H7 (cell line): ENCODE measurements around the gene CASQ1. TPM values are rescaled to one million over a fixed set of nuclear protein-coding genes. Genes with fewer than 3 reads are reported as not detected.

Experiments used
- DNase-seq: peaks from one replicate; pipeline ENCODE4 v3.0.0; 2012
- H3K27me3 ChIP-seq: 2 replicates; pipeline ENCODE4 v1.6.0; 2011; ENCODE audit warnings: mild to moderate bottlenecking, low read length; ENCODE audit not compliant: control insufficient read depth, insufficient read depth
- H3K36me3 ChIP-seq: replicated peaks from 2 replicates; pipeline ENCODE4 v1.5.1; 2011; ENCODE audit warnings: low read length; ENCODE audit not compliant: control insufficient read depth, insufficient read depth
- H3K4me3 ChIP-seq: 2 replicates; pipeline ENCODE4 v1.5.1; 2011; ENCODE audit warnings: low read depth, mild to moderate bottlenecking, control low read depth, low read length, moderate library complexity; ENCODE audit not compliant: insufficient read depth
- total RNA-seq: library from RNA; depleted of rRNA; stranded (reverse); fragments of >200 nt; shearing (Covaris generic); gene quantifications from 2 replicates; pipeline ENCODE4 v1.2.3, GENCODE V29; 2014; rRNA removed

The CASQ1 gene
- 4.2 and 4.4 TPM in 2 replicates for total RNA-seq

DNA sequence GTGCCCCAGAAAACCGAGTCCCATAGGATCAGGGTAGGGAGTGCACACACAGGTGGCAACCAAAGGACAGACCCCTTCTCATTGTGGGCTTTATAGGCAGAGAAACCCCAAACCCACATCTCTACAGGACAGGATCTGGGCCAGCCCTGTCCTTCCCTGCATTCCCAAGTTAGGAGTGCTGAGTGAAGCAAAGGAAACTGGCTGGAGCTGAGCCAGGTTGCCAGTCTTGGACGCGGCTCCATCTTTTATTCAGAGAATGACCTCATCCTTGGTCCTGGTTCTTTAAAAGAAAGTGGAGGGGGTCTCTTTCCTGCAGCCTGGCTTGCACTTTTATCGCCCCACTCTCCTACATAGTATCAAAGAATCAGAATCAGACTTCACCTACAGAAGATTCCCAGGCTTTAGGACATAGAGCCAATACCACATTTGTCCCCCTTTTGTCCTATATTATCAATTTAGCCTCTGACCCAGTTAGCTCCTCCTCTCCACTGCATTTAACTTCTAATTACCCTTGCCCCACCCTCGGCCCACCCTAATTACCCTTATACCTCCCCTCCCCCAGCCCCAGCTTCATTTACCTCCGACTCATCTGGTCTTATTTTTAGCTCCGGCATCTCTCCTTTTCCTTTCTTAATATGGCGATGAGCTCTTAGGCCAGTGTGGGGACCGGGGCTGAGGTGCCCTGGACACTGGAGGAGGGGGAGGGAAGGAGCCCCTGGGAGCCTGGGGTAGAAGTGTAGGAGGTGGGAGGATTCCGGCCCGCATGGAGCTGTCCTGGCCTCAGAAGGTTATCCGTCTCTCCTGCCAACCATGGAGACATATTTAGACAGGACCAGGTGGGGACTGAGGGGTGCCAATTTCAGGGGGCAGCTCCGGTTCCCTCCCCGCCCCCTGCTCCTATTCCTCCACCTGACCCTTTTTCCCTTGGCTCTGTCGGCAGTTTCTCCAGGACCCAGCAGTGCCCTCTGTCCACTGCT lies at the start of gene CASQ1:
CASQ1 (plus strand) TSS at position 927 of the 977 bp plus-strand sequence. CDS start 177 bp downstream, outside the sequence.
- Histone ChIP-seq H3K4me3 (no peak within 1 kb of the TSS), H3K36me3 (no peaks in the 10 kb centered on the region), H3K27me3 (no peaks in the 10 kb centered on the region; the same call in 1 of the 2 replicates)
- DNase-seq = no peak

GRCh38 chr1:160143695-160144094 lies 46.7 kb upstream of the CASQ1 start:
- H3K27me3 ChIP-seq = no peaks in the 10 kb centered on the region

GRCh38 chr1:160144921-160145320 lies 45.5 kb upstream of the CASQ1 start:
- Histone ChIP-seq H3K36me3 (no peaks in the 10 kb centered on the region; the same call in 1 of the 2 replicates), H3K4me3 (no peak overlapping the region), H3K27me3 (no peaks in the 10 kb centered on the region)
- DNase-seq = no peak

More at GRCh38 chr1:160143695-160144094, 46.7 kb upstream of the CASQ1 start:
- no peak overlapping the region for H3K4me3 ChIP-seq
- H3K36me3 ChIP-seq = no peaks in the 10 kb centered on the region; the same call in none of the 2 replicates
- DNase-seq = no peak

GRCh38 chr1:160146107-160146506 lies 44.3 kb upstream of the CASQ1 start:
- no peak overlapping the region for H3K4me3 ChIP-seq
- H3K36me3 ChIP-seq = no peaks in the 10 kb centered on the region; the same call in 1 of the 2 replicates
- no peaks in the 10 kb centered on the region for H3K27me3 ChIP-seq
- no peak for DNase-seq

DNA sequence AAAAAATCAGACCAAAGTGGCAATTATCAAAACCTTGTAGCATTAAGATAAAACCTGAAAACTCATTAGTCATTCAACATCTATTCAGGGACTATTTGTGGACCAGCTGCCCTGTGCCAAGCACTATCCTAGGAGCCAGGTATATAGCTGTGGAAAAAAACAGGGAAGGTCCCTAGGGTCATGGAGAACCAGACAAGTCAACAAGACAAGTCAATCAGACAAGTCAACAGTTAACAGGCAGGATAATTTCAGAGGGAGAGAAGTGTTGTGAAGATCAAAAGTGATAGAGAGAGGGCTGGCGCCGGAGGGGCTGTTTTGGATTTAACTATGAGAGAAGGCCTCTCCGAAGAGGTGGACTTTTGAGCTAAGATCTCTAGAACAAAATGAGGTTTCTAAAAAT lies 42.3 kb upstream of the CASQ1 start:
- no peaks in the 10 kb centered on the region for H3K27me3 ChIP-seq
- H3K36me3 ChIP-seq = no peaks in the 10 kb centered on the region
- no peak overlapping the region for H3K4me3 ChIP-seq
- no peak for DNase-seq

DNA sequence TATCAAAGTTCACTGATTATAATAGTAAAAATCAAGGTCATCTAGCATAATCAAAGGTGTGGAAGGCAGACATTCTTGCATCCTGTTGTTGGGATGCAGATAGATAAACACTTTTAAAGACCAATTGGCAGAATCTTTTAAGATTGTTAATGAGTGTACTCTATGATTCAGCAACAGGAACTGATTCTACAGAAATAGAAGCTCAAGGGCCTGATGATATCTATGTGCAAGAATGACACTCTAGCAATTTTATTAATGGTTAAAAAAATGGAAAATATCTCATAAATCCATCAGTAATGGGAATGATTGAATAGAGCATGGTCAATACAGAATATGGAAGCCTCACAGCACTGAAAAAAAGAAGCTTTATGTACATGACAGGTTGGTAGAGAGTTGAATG lies 41.1 kb upstream of the CASQ1 start:
- H3K27me3 ChIP-seq = no peaks in the 10 kb centered on the region
- DNase-seq = no peak
- H3K36me3 ChIP-seq = no peaks in the 10 kb centered on the region
- H3K4me3 ChIP-seq = no peak overlapping the region

DNA sequence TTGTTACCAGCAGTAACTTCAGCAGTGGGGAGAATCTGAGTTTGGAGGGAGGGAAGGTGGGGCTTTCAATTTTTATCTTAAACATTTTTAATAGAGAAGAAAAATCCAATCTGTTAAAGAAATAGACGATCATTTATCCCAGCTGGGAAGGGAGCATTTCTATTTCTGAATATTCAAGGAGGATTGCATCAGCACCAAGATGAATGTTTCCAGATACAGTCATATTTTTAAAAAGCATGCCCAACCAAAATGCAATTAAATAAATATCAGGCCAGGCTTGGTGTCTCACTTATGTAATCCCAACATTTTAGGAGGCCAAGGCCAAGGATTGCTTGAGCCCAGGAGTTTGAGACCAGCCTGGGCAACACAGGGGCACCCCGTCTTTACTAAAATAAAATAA lies 40.7 kb upstream of the CASQ1 start:
- no peaks in the 10 kb centered on the region for H3K36me3 ChIP-seq
- no peaks in the 10 kb centered on the region for H3K27me3 ChIP-seq
- no peak overlapping the region for H3K4me3 ChIP-seq
- DNase-seq = no peak

GRCh38 chr1:160151303-160151702 lies 39.1 kb upstream of the CASQ1 start, which contains the start of gene ATP1A4:
Gene ATP1A4, plus strand, starts transcription at chr1:160151603. Its CDS starts 438 bp downstream, at chr1:160152041.
- Histone ChIP-seq H3K27me3 (no peaks in the 10 kb centered on the region), H3K4me3 (no peak within 1 kb of the TSS), H3K36me3 (no peaks in the 10 kb centered on the region)
- no peak for DNase-seq

DNA sequence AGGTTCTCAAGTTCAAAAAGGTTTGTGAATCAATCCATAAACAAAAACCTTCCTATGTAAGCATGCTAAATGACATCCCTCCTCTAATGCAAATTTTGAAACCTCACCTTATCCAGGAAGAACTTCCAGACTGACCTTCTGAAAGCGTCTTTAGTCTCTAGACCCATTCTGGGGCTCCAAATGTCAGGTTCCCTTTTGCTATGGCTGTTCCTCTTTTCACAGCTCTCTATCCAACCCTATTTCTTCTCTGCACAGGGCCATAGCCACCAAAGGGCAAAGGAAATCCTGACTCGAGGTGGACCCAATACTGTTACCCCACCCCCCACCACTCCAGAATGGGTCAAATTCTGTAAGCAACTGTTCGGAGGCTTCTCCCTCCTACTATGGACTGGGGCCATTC lies 35.6 kb upstream of the CASQ1 start:
- no peak for DNase-seq
- H3K4me3 ChIP-seq = no peak overlapping the region
- no peaks in the 10 kb centered on the region; the same call in 1 of the 2 replicates for H3K27me3 ChIP-seq
- no peaks in the 10 kb centered on the region for H3K36me3 ChIP-seq

- no peak overlapping the region for H3K4me3 ChIP-seq
- no peak for DNase-seq
- no peaks in the 10 kb centered on the region for H3K36me3 ChIP-seq
- no peaks in the 10 kb centered on the region; the same call in 1 of the 2 replicates for H3K27me3 ChIP-seq
Observed at GRCh38 chr1:160156361-160156760, 34.0 kb upstream of the CASQ1 start.

- Histone ChIP-seq H3K4me3 (no peak overlapping the region), H3K36me3 (no peaks in the 10 kb centered on the region), H3K27me3 (no peaks in the 10 kb centered on the region; the same call in 1 of the 2 replicates)
- no peak for DNase-seq
Observed at GRCh38 chr1:160157174-160157573, 33.2 kb upstream of the CASQ1 start.

GRCh38 chr1:160158031-160158430 lies 32.3 kb upstream of the CASQ1 start:
- no peak overlapping the region for H3K4me3 ChIP-seq
- no peak for DNase-seq
- no peaks in the 10 kb centered on the region for H3K36me3 ChIP-seq
- no peaks in the 10 kb centered on the region; the same call in 1 of the 2 replicates for H3K27me3 ChIP-seq

DNA sequence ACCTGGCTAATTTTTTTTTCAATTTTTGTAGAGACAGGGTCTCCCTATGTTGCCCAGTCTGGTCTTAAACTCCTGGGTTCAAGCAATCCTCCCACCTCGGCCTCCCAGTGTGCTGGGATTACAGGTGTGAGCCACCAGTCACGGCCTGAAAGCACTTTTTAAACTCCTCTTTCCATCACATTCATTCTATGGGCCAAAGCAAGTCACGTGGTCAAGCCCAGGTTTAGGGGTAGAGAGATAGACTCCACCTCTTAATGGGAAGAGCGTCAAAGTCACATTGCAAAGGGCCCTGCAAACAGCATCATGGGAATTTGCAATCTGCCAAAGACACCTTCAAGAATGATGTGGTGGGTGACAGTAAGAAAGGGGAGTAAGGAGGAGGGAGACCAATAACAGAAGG lies 31.8 kb upstream of the CASQ1 start:
- Histone ChIP-seq H3K36me3 (no peaks in the 10 kb centered on the region), H3K27me3 (no peaks in the 10 kb centered on the region; the same call in 1 of the 2 replicates), H3K4me3 (no peak overlapping the region)
- no peak for DNase-seq

DNA sequence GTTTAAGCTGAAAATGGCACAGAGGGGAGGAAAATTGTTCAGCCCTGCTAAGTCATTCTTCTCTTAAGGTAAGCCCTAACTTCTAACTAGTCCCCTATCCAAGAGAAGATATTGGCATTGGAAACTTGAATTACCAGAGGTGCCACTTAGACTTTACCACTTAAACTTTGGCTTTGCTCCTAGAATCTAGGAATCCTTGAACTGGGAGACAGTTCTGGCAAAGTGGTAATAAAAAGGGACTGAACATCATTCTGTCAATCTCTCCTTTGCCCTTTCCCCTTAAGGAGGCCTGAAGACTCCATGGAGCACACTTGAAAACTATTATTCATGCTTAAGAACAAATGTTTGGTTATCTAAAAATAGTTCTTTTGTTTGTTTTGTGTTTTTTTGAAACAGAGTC lies 30.5 kb upstream of the CASQ1 start:
- H3K36me3 ChIP-seq = no peaks in the 10 kb centered on the region
- H3K27me3 ChIP-seq = no peaks in the 10 kb centered on the region; the same call in 1 of the 2 replicates
- H3K4me3 ChIP-seq = no peak overlapping the region
- no peak for DNase-seq
